IPS-18c (cell line): Measurements from ENCODE around the gene CLC.
"Not testable (repeated sequence)": the region's sequence is repeated elsewhere in the genome, so short reads cannot be mapped to it uniquely, and the experiment has no call there.

Experiments
- H3K4me3 ChIP-seq: 2 replicates; pipeline ENCODE4 v1.7.0; 2013; ENCODE audit warnings: low read depth, mild to moderate bottlenecking, low read length, moderate library complexity; ENCODE audit not compliant: insufficient read depth
- H3K9me3 ChIP-seq: one replicate; pipeline ENCODE4 v1.6.1; 2013; ENCODE audit warnings: mild to moderate bottlenecking, low read length, moderate library complexity; ENCODE audit not compliant: control insufficient read depth, insufficient read depth

Gene CLC

DNA sequence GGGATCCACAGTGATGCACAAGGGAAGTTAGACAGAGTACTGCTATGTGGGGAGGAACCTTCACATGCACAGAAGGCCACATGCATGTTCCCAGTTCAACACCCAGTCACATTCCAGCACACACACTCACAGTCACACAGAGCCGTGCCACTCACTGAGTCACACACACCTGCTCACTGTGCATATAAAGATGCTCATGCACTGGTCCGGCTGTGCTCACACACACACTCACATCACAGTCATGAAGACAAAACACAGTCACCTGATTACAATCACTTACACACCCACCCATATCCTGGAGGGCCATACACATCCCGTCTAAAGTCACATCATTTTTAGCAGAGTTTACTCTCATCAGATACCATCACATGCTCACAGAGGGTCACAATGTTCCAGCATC is 478 bp downstream of the CLC start:
- no peaks in the 10 kb centered on the region for H3K9me3 ChIP-seq

DNA sequence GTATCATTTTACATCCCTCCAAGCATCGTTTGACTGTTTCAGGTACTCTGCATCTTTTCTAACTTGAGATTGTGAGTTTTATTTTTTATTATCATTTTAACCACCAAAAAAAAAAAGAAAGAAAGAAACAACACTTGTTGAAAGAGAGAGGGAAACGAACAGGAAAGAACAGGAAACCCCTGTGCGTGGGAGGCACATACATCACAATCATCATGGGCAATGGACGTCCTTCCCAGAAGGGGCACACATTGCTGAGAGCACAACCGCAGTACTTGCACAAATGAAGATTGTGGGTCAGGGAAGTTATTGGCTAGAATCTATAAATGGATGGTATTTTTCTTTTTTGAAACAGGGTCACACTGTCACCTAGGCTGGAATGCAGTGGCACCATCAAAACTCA is 1.7 kb downstream of the CLC start:
- Histone ChIP-seq H3K9me3 (no peaks in the 10 kb centered on the region), H3K4me3 (no peak overlapping the region)

More for the DNA sequence above, 478 bp downstream of the CLC start:
- no peak overlapping the region for H3K4me3 ChIP-seq

DNA sequence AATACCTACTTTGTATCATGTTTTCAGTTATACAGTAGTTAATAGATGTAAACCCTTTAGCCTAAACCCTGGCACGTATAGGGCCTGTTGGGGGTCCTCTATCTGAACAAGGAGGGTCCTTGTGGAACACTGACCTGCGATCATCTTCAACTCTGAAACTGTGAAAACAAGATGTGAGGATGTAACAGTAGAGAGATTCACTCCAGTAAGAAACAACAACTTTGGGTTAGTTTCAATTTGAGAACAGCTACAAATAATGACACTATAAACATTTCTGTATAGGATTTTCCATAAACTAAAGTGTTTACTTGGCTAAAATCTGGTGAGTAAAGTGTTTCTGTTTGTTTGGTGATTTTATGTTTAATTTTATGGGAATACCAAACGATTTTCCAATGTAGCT is 2.1 kb downstream of the CLC start:
- H3K9me3 ChIP-seq, result no peaks in the 10 kb centered on the region
- H3K4me3 ChIP-seq, result no peak overlapping the region

DNA sequence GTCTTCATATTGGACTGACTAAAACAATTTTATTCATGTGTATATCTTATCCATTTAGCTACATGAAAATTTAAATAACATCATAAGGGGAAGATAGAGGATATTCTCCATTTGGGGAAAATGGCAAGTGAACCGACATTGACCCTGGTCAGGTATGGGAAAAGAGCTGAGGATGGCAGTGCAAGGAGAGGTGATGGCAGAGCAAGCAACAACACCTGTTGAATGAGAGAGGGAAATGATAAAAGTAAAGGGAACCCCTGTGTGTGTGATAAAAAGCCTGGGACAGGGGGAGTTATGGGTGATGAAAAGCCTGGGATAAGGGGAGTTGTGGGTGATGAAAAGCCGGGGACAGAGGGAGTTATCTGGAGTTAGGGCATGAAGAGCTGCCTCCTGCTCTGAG is 4.0 kb downstream of the CLC start:
- Histone ChIP-seq H3K4me3 (no peak overlapping the region), H3K9me3 (no peaks in the 10 kb centered on the region)

DNA sequence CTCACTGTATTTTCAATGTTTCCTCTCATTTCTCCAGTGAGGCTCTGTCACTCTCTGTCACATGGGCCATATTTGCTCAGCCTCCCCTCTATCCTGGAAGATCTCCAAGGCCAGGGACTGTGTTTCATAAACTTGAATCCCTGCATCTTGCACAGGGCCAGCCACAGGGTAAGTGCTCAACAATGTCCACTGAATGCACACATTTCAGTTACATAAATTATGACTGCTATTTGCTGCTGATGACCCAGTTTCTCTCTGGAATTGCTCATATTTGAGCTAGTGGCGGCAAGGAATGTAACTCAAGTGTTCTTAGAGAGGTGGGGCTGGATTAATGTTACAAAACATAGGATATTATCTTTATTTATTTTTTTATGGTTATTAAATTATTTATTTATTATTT is 6.1 kb downstream of the CLC start:
- no peaks in the 10 kb centered on the region for H3K9me3 ChIP-seq

DNA sequence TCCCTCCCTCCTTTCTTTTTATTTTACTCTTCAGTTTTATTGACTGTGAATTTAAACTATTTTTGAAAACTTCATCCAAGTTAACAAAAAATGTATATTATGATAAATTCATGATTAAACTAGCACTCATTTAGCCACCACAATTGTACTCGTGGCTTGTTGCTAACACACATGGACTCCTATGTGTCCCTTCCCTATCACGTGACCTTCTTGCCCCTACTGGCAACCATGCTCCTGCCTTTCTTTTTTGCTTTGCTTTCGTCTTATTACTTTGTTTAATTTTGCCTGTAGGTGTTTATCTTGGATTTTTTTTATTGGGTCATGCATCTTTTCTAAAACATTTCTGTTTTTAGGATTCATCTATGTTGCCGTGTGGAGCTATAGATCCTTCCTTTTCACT is 8.2 kb downstream of the CLC start:
- Histone ChIP-seq H3K4me3 (no peak overlapping the region), H3K9me3 (no peaks in the 10 kb centered on the region)

More for the DNA sequence above, 6.1 kb downstream of the CLC start:
- H3K4me3 ChIP-seq, result no peak overlapping the region

DNA sequence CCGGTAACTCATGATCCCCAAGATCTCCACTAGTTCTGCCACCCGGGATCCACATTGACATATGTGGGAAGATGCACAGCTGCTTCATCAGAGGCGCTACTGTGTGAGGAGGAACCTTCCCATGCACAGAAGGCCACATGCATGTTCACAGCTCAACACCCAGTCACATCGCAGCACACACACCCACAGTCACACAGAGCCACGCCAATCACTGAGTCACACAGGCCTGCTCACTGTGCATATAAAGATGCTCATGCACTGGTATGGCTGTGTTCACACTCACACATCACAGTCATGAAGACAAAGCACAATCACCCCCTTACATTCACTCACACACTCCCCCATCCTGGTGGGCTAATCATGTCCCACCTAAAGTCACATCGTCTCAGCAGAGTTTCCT is 9.8 kb downstream of the CLC start:
- H3K9me3 ChIP-seq, result no peaks in the 10 kb centered on the region
- H3K4me3 ChIP-seq, result no peak overlapping the region

DNA sequence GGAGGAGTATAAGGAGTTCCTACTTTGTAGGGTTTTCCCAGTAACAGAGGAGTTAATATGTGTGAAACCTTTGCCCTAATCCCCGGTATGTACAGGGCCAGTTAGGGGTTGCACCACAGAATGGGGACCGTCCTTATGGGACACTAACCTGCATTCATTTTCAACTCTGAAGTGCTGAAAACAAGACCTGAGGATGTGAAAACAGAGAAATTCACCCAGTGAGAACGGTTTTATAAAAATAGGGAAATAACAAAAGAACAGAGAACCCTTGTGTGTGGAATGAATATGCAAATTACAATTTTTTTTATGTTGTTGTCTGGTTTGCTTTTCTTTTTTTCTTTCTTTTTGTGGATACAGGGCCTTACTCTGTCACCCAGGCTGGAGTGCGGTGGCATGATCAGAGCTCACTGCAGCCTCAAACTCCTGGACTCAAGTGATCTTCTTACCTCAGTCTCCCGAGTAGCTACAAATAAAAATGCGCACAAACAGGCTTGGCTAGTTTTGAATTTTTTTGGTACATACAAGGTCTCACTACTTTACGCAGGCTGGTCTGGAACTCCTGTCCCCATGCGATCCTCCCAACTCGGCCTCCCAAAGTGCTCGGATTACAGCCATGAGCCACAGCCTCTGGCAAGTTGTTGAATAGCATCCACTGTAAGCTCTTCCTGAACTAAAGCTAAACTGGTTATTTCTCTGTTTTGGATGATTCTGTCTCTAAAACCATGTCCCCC is 10.6 kb downstream of the CLC start:
- Histone ChIP-seq H3K9me3 (no peaks in the 10 kb centered on the region), H3K4me3 (no peak overlapping the region)

DNA sequence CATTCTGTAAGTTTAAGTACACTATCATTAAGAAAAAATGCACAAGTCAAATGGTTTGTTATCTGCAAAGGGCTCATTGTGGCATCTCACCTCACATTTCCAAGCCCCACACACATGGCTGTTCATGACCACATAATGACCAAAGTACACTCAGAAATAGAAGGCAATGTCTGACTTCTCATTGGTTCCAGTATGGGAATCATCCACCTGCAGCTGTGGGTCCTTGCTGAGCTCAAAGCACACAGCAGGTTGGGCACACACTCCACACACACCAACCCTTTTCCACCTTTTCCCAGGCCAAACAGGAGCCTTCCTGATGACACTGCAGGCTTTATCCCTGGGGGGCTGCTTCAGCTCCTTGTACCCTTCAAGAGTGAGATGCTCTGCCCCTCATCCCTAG is 11.8 kb downstream of the CLC start:
- H3K4me3 ChIP-seq, result no peak overlapping the region
- H3K9me3 ChIP-seq, result no peaks in the 10 kb centered on the region

DNA sequence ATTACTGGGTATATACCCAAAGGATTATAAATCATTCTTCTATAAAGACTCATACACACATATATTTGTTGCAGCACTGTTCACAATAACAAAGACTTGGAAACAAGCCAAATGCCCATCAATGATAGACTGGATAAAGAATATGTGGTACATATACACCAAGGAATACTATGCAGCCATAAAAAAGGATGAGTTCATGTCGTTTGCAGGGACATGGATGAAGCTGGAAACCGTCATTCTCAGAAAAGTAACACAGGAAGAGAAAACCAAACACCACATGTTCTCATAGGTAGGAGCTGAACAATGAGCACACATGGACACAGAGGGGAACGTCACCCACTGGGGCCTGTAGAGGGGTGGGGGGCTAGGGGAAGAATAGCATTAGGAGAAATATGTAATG is 17.7 kb downstream of the CLC start:
- not testable (repeated sequence) for H3K4me3 ChIP-seq, H3K9me3 ChIP-seq

DNA sequence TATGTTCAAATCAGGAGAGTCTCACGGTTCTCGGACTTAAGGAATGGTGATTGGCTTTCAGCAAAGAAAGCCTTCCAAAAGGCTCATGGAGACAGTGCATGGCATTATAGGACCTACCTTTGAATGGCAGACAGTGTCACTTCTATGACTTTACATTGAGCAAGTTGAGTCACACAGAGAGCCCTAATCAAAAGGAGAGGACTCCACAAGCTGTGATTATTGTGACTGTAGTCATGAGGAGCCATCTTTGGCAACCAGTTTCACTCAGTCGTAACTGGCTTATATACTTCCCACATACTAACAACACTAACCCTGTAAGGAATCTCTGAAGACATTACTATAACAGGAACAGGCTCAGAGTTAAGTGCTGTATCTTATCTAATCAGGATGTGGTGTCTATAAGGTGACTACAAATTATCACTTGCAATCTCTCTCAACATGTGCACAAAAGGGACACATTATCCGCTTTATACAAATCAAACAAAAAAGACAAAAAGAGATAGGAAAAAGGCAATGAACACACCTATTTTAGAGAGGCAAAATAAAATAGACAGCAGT is 27.4 kb downstream of the CLC start:
- Histone ChIP-seq H3K4me3 (no peak overlapping the region), H3K9me3 (no peaks in the 10 kb centered on the region)

DNA sequence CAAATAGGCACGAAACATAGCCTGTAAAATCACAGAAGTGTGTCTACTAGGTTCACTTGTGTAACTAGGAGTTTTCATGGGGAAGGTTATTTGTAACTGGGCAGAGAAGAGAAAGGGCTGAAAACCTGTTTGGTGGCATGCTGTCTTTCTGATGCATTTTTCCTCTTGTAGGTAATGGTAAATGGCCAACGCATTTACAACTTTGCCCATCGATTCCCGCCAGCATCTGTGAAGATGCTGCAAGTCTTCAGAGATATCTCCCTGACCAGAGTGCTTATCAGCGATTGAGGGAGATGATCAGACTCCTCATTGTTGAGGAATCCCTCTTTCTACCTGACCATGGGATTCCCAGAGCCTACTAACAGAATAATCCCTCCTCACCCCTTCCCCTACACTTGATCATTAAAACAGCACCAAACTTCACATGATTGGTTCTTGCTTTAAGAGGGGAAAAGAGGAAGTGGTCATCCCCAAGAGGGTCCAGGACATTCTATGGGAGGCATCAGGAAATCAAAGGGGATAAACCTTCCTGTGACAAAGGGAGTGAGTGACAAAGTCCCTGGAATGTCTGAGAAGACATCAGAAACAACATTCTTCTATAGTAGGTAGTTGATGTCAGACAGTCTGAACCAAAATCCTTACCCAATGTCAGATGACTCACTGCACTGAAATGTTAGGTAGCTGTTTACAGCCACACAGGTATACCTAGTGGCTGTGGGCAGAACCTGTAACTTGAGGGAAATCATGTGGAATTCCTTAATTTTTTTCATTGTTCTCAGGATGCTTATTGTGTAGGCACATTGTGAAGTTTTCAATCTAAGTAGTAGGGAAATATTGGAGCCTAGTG is 28.6 kb downstream of the CLC start:
- no peak overlapping the region for H3K4me3 ChIP-seq

DNA sequence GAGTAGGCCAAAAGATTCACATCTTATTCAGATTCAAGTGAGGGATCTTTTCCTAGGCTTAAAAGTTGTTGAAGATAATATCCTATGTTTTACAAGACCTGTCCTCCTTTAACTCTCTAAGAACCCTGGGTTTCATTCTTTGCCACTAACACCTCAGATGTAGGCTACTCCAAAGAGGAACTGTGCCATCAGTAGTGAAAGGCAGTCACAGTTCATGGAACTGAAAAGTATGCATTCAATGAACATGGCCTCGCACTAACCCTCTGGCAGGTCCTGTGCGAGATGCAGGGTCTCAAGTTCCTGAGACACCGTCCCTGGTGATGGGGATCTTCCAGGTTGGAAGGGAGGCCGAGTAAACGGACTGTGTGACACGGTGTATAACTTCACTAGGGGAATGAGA is 29.2 kb downstream of the CLC start:
- H3K4me3 ChIP-seq, result no peak overlapping the region
- H3K9me3 ChIP-seq, result no peaks in the 10 kb centered on the region

More for the DNA sequence above, 28.6 kb downstream of the CLC start:
- no peaks in the 10 kb centered on the region for H3K9me3 ChIP-seq

DNA sequence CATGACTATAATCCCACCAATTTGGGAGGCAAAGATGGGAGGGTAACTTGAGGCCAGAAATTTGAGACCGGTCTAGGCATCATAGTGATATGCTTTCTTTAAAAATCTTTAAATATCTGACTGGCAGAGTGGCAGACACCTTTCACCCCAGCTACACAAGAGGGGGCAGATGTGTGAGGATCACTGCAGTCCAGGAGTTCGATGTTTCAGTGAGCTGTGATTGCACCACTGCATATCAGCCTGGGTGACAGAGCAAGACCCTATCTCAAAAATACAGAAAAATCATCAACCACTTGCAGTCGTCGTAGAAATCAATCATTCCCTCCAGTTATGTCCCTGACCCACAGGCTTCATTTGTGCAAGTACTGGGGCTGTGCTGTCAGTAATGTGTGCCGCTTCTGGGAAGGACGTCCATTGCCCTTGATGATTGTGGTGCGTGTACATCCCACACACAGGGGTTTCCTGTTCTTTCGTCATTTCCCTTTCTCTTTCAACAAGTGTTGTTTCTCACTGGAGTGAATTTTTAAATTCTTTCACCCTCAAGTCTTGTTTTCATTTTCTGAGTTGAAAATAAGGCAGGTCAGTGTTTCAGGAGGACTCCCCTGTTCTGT is 32.1 kb downstream of the CLC start:
- H3K4me3 ChIP-seq, result no peak overlapping the region
- H3K9me3 ChIP-seq, result no peaks in the 10 kb centered on the region

DNA sequence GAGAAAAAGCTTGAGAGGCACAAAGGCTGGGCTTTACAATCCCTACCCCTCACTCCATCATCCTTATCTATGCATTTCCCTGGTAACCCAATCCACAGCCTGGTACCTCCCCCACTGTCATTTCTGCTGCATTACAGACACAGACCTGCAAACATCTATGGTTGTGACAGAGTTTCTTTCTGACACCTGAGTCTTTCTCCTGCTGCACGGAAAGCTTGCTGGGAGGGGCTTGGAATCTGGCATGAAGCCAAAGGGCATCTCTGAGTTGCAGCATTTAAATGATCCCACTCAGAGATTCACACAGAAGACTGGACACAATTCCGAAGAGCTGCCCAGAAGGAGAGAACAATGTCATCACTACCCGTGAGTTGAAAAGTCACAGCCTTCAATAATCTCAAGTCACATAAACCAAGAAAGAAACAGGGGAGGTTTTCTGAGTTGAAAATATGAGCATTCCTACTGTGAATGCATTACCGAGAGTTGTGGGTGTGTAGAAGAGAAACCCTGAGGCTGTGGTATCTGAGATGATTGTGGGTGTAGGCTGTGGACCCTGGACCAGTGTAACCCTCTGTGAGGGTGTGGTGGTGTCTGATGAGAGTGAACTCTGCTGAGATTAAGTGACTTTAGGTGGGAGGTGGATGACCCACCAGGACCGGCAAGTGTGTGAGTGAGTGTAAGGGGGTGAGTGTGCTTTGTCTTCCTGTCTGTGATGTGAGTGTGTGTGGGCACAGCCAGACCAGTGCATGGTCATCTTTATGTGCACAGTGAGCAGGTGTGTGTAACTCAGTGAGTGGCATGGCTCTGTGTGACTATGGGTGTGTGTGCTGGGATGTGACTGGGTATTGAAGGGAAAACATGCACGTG is 33.4 kb downstream of the CLC start, which contains the start of gene LGALS14:
LGALS14 (plus strand) TSS at position 301 of the 864 bp plus-strand sequence; CDS start at position 349, 48 bp downstream.
- H3K4me3 ChIP-seq, result no peak within 1 kb of the TSS
- H3K9me3 ChIP-seq, result no peaks in the 10 kb centered on the region

DNA sequence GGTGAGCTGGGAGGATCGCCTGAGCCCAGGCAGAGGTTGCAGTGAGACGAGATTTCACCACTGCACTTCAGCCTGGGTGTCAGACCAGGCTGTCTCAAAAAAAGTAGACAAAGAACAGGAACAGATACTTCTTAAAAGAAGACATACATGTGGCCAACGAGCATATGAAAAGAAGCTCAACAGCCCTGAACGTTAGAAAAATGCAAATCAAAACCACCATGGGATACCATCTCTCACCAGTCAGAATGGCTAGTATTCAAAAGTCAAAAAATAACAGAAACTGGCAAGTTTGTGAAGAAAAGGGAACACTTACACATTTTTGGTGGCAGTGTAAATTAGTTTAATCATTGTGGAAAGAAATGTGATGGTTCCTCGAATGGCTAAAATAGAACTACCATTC is 36.5 kb downstream of the CLC start:
- no peak overlapping the region for H3K4me3 ChIP-seq
- no peaks in the 10 kb centered on the region for H3K9me3 ChIP-seq

DNA sequence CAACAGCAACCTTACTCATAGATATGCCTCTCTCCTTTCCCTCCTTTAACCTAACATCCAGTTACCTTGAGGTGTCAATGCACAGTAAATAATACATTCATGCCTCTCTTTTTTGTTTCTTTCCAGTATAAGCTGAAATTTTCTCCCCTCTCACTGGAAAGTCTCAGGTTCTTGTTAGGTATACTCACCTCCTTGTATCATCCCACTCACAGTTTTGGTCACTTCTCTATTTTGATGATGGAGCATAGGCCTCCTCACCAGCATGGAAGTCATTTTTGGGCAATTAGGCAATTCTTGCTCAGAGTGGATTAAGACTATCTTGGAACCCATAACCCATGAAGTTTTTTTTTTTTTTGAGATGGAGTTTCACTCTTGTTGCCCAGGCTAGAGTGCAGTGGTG is 39.3 kb downstream of the CLC start:
- H3K4me3 ChIP-seq, result no peak overlapping the region
- H3K9me3 ChIP-seq, result no peaks in the 10 kb centered on the region
